Inflammatory macrophage (primary cell): ENCODE measurements around the gene PDCD5.
"Not testable (repeated sequence)": the region's sequence is repeated elsewhere in the genome, so short reads cannot be mapped to it uniquely, and the experiment has no call there.

Experiments
- DNase-seq, 2 donors: peaks; one replicate each; pipeline ENCODE4 v3.0.0-alpha.2; 2020 to 2022

Gene PDCD5

DNA sequence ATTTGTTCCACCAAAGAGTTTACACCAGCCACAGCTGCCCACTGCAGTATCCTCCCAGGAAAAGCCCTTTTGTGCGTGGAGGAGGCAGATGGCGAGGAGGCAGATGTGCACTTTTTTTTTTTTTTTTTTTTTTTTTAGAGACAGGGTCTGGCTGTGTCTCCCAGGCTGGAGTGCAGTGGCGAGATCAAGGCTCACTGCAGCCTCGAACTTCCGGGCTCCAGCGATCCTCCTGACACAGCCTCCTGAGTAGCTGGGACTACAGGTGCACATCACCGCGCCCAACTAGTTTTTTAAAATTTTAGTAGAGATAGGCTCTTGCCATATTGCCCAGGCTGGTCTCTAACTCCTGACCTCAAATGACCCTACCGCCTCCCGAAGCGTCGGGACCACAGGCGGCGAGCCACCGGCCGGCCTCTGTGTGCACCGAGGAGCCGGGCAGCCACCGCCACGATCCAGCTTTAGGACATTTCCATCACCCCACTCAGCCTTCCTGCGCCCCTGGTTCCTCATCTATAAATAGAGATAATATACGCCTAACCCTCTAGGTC, 563 bp upstream of the PDCD5 start:
- DNase-seq, result no peak

DNA sequence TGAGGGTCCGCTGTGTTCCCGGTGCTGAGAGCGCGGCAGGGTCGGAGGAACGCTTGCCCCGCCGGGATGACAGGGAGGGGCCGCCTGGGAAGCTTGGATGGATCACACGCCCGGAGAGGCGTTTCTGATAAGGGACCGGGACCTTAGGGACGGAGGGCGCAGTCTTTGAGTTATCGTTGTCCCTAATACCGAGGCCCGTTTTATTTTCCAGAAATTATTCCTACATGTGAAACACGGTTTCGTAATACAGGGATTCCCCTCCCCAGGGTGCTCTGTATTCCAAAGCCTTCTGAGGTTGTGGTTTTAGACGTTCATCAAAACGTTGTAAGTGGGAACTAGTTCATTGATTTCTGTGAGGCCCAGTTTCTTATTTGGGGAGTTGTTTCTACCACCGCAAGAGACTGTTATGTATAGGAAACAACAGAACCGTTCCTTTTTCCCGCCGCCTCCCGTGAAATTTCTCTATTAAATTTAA, 752 bp downstream of the PDCD5 start:
- DNase-seq, result peak; percentile 2 to 3

GRCh38 chr19:32587747-32588504, 6.9 kb downstream of the PDCD5 start:
- not testable (repeated sequence) for DNase-seq

DNA sequence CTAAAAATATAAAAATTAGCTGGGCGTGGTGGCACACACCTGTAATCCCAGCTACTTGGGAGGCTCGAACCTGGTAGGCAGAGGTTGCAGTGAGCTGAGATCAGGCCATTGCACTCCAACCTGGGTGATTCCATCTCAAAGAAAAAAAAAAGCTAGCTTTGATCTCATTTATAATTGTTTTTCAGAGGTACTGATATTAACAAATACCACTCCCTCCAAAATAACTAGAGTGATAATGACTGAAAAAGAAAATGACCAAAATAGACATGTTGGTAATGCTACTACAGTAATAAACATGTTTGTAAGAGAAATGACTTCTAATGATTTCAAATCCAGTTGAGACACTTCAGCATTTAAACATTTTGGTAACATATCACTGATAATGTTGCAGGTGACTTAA, 13.0 kb downstream of the PDCD5 start:
- DNase-seq, result no peak

DNA sequence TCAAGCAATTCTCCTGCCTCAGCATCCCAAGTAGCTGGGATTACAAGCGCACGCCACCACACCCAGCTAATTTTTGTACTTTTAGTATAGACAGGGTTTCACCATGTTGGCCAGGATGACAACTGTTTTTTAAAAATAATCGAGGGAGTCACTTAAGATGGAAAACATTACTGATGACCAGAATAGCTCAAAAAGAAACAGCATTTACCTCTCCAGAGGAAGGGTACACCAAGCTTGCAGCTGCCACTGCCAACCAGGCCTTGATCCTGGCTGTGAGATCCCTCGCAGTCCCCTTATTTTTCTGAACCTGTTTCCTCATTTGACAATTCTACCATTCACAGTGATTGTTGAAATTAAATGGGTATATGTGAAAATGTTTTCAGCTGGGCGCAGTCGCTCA, 14.5 kb downstream of the PDCD5 start:
- DNase-seq, result no peak

DNA sequence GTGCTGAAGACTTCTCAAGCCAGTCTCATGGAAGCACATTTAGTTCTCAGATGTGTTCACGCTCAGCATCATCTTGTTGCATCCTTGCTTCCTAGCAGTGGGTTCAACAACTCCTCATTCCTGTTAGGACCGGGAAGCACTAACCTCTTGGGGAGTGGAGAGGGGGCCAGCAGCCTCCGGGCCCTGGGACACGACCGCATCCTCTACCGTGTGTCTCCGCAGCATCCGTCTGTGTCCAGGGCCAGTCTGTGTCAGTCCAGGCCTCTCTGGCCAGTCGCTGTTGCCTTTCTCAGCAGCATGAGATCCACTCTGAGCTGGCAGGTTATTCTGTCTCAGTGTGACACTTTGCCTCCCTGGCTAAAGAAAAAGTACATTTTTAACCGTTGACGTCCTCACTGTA, 17.0 kb downstream of the PDCD5 start:
- no peak for DNase-seq

- DNase-seq, result no peak
Measured at GRCh38 chr19:32599258-32599657, 18.3 kb downstream of the PDCD5 start.

- peak; percentile 42 to 54 for DNase-seq
Measured at GRCh38 chr19:32599736-32600157, 18.8 kb downstream of the PDCD5 start.

- no peak for DNase-seq
Measured at GRCh38 chr19:32603961-32604360, 23.0 kb downstream of the PDCD5 start.

GRCh38 chr19:32605544-32605943, 24.6 kb downstream of the PDCD5 start:
- DNase-seq, result no peak

DNA sequence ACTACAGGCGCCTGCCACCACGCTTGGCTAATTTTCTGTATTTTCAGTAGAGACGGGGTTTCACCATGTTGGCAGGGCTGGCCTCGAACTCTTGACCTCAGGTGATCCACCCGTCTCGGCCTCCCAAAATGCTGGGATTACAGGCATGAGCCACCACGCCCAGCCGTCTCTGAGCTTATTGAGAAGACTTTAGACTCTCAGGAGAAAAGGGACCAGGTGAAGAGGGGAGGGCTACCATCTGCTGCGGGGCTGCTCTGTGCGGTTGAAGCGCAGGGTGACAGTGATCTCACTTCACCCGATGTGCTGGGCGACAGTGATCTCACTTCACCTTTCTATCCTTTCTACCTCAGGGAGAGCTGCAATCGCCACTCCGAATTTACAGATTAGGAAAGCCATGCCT, 25.3 kb downstream of the PDCD5 start:
- DNase-seq, result no peak

DNA sequence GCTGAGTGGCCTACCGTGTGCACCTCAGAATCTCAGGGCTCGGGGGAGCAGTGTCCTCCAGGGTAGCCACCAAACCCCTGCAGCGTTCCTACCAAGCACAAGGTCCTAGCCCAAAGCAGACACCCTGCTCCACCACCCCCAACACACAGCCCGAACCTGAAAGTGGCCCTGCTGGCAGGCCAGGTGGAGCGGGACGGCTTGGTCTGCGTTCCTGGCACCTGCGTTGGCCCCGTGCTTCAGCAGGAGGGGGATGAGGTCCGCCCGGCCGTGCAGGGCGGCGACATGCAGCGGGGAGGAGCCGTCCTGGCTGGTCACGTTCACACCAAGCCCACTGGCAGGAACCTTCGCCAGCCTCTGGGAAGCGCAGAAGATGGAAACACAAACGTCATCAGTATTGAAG, 26.5 kb downstream of the PDCD5 start:
- no peak for DNase-seq

GRCh38 chr19:32611161-32611560, 30.2 kb downstream of the PDCD5 start:
- no peak for DNase-seq

DNA sequence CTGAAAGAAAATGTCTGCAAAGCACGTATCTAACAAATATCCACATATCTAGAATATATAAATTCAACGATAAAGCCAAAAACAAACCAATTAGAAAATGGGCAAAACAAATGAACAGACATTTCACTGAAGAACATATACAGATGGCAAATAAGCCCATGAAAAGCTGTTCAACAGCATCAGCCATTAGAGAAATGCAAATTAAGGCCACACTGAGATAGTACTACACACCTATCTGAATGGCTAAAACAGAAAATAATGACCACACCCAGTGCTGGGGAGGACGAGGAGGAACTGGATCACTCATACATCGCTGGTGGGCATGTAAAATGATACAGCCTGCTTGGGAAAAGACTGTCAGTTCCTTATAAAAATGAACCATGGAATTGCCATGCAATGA, 32.0 kb downstream of the PDCD5 start:
- no peak for DNase-seq

DNA sequence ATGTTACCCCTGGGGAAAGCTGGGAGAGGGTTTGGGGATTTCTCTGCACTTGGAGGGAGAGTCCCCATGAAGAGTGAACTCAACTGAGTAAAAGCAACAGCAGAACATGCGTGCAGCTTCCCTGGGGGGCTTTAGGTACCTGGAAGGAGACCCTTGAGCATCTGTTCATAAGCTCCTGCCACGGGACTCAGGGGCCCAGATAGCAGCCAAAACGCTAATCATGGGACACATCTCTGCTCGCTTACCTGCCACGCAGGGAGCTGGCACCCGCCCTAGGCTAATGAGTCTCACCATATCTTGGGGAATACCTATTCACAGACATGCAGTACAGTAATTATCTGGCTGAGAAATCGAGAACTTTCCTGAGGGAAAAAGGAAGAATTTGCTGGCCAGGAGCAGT, 33.9 kb downstream of the PDCD5 start:
- DNase-seq, result no peak

GRCh38 chr19:32615569-32615968, 34.6 kb downstream of the PDCD5 start:
- DNase-seq, result no peak

DNA sequence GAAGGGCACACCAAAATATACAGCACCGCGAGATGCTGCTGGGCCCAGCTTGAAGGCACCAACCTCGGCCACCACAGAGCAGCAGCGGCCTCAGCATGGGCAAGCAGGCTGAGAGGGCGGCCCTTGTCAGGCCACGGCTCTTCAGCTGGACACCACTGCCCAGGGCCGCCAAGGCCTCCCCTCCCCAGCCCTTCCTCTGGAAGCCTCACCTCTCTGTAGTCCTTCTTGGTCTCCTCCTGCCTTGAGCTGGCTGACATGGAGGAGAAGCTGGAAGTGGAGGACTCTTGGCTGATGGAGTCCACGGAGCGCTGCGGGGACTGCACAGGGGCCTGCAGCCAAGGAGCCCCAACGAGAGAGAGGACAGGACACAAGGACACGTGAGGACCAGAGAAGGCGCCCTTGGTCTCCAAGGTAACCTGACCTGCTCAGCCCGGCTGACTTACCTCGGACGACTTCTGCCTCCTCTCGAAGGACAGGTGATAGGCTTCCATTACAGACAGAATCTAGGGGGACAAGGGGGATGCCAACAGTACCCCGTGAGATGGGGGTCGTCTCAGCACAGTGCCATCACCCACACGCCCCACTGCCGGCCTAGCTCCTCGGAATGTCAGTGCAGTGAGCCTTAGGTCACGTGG, 38.2 kb downstream of the PDCD5 start:
- DNase-seq, result no peak

- no peak for DNase-seq
Measured at GRCh38 chr19:32622002-32622401, 41.0 kb downstream of the PDCD5 start.

- no peak for DNase-seq
Measured at GRCh38 chr19:32624410-32624809, 43.4 kb downstream of the PDCD5 start.

DNA sequence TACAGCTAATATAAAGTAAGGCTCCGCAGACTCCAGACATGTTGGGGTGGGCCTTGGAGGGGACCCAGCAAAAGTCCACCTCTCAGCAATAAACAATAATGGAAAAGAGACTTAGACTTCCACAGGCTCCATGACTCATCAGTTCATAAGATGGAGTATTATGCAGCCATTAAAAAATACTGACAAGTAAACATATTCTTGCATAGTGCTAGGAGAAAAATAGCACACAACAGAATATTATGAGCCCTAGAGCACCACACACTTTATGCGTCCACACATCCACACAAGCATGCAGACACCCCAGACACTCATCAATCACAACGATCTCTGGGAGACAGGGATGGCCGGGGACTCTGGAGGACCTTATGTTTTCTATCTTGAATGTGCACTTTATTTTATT, 46.0 kb downstream of the PDCD5 start:
- DNase-seq, result no peak

DNA sequence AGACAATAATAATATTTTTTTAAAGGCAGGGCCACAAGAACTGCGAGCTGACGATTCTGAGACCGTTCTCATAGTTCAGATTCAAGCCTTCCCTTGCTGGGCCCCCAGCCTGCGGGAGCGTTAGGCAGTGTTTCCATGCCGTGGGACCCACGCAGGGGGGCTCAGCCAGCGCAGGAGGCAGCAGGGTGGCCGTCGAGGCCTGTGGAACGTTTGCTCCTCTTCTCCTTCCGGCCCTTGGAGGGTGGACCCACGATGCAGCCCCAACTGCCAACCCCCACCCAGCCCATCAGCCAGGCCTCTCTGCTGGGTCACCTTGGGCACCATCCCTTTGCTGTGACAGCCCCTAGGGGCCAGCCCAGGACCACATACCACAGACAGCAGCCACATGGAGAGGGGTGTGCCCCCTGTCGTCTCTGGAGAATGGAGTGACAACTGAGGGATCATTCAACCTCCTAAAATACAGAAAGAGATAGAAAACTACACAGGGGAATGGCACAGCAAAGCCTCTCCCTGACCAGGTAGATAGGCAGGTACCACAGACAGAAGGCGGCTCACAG, 46.8 kb downstream of the PDCD5 start:
- no peak for DNase-seq

GRCh38 chr19:32630338-32630737, 49.3 kb downstream of the PDCD5 start:
- DNase-seq, result no peak

DNA sequence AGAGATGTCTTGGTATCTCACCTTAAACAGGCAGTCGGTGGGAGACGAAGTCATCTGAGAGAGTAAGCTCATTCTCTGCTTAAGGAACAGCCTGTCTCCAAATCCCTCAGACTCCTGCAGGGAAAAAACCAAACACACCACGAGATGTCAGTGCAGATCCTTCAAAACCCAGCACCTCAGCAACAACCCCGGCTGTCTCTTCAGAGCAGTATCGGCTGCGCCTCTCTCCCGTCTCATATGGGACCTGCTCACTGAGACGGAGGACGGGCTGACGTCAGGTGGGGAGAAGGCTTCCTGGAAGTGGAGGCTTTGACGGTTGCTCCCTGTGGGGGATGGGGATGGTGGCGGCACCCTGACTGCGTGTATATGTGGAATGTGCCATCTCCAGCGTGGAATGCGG, 50.4 kb downstream of the PDCD5 start:
- DNase-seq, result no peak
